Nephron (organoid): ENCODE measurements around the gene EIF5.

ENCODE experiments used
- H3K27ac Mint-ChIP-seq, 3 experiments: 2 replicates each; pipeline ENCODE4 v1.8.0; 2020; ENCODE audit warnings: mixed read lengths in 3 of 3, mild to moderate bottlenecking in 2 of 3, moderate library complexity in 1 of 3
- H3K27me3 Mint-ChIP-seq: 2 replicates; pipeline ENCODE4 v1.8.0; 2021; ENCODE audit warnings: low read depth, mild to moderate bottlenecking, moderate library complexity, mixed read lengths
- H3K36me3 Mint-ChIP-seq: 2 replicates; pipeline ENCODE4 v1.8.0; 2020; ENCODE audit warnings: low read depth, mixed read lengths
- H3K4me1 Mint-ChIP-seq: 2 replicates; pipeline ENCODE4 v1.8.0; 2020; ENCODE audit warnings: mixed read lengths
- H3K4me3 Mint-ChIP-seq, 3 experiments: 2 replicates each; pipeline ENCODE4 v1.8.0; 2020; ENCODE audit warnings: mild to moderate bottlenecking in 3 of 3, mixed read lengths in 3 of 3, moderate library complexity in 2 of 3
- H3K9me3 Mint-ChIP-seq: 2 replicates; pipeline ENCODE4 v1.8.0; 2020; ENCODE audit warnings: mixed read lengths
- TF ChIP-seq, protein P1 (sequence below), 3 experiments: fragments of 200-600 bp; sonication (generic); IDR thresholded peaks; one replicate each; pipeline ENCODE4 v1.5.0; 2021; ENCODE audit warnings: antibody characterized with exemption in 3 of 3; ENCODE audit not compliant: unreplicated experiment in 3 of 3

The EIF5 gene

DNA sequence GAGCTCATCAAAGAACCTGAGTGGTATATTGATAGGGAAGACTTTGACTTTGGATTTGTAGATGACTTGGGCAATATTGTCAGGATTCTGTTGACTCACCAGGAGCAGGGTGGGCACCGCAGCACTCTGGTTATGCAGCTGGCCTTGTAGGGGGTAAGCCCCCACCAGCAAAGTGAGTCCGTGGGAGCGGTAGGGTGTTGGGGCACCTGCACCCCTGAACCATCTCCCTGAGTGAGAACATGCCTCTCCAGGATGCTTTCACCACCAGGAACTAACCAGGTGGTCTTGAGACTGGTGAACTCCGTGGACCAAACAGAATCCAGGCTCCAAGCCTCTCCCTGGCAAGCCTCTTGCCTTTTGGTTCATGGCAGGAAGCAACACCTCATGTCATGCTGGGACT lies 44.0 kb upstream of the EIF5 start:
- Mint-ChIP-seq H3K27me3 (peaks cover 44% of the 10 kb centered on the region), H3K36me3 (no peaks in the 10 kb centered on the region), H3K4me1 (no peaks in the 10 kb centered on the region), H3K9me3 (no peaks in the 10 kb centered on the region), H3K4me3 (no peak overlapping the region), H3K27ac (no peak overlapping the region)
- TF ChIP-seq, protein P1, sequence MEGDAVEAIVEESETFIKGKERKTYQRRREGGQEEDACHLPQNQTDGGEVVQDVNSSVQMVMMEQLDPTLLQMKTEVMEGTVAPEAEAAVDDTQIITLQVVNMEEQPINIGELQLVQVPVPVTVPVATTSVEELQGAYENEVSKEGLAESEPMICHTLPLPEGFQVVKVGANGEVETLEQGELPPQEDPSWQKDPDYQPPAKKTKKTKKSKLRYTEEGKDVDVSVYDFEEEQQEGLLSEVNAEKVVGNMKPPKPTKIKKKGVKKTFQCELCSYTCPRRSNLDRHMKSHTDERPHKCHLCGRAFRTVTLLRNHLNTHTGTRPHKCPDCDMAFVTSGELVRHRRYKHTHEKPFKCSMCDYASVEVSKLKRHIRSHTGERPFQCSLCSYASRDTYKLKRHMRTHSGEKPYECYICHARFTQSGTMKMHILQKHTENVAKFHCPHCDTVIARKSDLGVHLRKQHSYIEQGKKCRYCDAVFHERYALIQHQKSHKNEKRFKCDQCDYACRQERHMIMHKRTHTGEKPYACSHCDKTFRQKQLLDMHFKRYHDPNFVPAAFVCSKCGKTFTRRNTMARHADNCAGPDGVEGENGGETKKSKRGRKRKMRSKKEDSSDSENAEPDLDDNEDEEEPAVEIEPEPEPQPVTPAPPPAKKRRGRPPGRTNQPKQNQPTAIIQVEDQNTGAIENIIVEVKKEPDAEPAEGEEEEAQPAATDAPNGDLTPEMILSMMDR (IDR thresholded peaks at IDR 0.05; ENCODE audit: unreplicated experiment in 3 of 3) = no peak

DNA sequence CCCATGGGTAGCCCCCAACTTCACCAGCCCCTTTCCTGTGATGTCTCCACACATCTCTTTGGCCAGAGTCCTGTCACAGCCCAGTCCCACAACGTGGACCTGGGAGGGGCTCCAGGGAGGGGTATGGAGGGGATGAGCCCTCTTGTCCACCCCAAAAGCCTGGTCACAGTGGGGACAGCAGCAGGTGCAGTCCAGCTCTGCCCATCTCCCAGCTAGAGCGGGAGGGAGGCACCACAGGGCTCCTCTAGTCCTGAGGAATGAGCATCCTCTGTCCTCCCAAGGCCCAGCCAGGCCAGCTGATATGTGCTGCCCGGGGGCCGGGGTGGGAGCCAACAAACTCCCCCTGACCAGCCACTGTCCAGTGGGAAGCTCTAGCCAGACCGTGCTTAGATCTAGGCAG lies 43.5 kb upstream of the EIF5 start:
- Mint-ChIP-seq H3K4me1 (no peaks in the 10 kb centered on the region), H3K36me3 (no peaks in the 10 kb centered on the region), H3K9me3 (no peaks in the 10 kb centered on the region), H3K27me3 (peaks cover 42% of the 10 kb centered on the region), H3K4me3 (no peak overlapping the region), H3K27ac (no peak overlapping the region)
- TF ChIP-seq, protein P1 (IDR thresholded peaks at IDR 0.05; ENCODE audit: unreplicated experiment in 3 of 3) = no peak

DNA sequence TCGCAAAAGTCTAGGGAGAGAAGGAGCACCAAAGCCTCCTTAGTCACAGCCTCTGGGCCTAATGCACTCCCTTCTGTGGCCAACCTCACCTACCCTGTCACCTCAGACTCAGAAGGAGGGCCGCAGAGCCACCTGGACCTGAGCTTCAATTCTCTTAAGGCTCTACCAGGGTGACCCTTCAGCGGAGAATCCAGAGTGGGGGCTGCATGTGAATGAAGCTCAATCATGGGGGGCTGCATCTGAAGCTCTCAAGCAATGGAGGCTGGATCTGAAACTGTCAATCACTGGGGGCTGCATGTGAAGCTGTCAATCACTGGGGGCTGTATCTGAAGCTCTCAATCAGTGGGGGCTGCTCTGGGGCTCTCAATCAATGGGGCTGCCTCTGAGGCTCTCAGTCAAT lies 43.1 kb upstream of the EIF5 start:
- TF ChIP-seq, protein P1 (IDR thresholded peaks at IDR 0.05; ENCODE audit: unreplicated experiment in 3 of 3) = no peak

DNA sequence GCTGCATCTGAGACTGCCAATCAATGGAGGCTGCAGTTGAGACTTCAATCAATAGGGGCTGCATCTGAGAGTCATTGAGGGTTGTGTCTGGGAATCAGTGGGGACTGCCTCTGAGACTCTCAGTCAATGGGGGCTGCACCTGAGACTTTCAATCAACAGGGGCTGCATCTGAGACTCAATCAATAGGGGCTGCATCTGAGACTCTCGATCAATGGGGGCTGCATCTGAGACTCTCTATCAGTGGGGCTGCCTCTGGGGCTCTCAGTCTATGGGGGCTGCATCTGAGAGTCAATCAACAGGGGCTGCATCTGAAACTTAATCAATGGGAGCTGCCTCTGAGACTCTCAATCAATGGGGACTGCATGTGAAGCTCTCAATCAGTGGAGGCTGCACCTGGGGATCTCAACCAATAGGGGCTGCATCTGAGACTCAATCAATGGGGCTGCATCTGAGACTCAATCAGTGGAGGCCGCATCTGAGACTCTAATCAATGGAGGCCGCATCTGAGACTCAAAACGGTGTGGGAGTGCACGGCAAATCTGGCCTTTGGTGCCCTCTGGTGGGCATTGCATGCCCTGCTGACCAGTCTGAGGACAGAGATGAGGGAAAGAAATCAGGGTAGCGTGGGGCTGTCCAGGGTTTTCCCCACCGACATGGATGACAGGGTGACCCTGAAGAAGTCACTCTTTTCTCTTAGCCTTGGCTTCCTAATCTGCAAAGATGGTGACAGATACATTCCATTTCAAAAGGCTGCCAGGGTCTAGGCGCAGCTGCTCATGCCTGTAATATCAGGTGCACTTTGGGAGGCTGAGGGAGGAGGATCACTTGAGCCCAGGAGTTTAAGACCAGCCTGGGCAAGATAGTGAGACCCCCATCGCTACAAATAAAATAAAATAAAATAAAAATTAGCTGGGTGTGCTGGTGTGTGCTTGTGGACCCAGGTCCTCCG lies 41.3 kb upstream of the EIF5 start:
- TF ChIP-seq, protein P1 (IDR thresholded peaks at IDR 0.05; ENCODE audit: unreplicated experiment in 3 of 3) = peak; percentile 83 to 87 (median 86)
- Mint-ChIP-seq H3K27me3 (peaks cover 31% of the 10 kb centered on the region), H3K36me3 (no peaks in the 10 kb centered on the region), H3K4me1 (no peaks in the 10 kb centered on the region), H3K4me3 (no peak overlapping the region), H3K27ac (peak overlapping the region in 1 of 3 experiments; percentile 8), H3K9me3 (no peaks in the 10 kb centered on the region)

More for the DNA sequence above, 43.1 kb upstream of the EIF5 start:
- Mint-ChIP-seq H3K4me3 (no peak overlapping the region), H3K36me3 (no peaks in the 10 kb centered on the region), H3K9me3 (no peaks in the 10 kb centered on the region), H3K27ac (no peak overlapping the region), H3K4me1 (no peaks in the 10 kb centered on the region), H3K27me3 (peaks cover 40% of the 10 kb centered on the region)

DNA sequence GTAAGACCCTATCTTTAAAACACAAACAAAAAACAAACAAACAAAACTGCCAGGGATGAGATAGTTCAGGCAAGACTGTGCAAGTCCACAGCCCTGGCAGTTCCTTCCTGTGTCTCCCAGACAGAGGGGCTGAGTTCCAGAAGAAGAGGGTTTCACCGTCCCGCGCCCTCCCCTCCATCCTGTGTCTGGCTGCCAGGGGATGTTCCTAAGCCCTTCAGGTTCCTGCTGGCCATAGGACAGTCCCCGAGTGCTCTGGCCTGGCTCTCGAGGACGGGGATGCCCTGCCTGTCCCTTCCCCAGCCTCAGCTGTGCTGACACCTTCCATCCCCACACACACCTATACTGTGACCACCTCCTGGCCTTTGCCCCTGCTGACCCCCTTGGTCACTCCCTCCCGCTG lies 40.6 kb upstream of the EIF5 start:
- Mint-ChIP-seq H3K27ac (no peak overlapping the region), H3K4me1 (no peaks in the 10 kb centered on the region), H3K4me3 (no peak overlapping the region), H3K27me3 (peaks cover 29% of the 10 kb centered on the region), H3K36me3 (no peaks in the 10 kb centered on the region), H3K9me3 (no peaks in the 10 kb centered on the region)
- TF ChIP-seq, protein P1 (IDR thresholded peaks at IDR 0.05; ENCODE audit: unreplicated experiment in 3 of 3) = no peak

DNA sequence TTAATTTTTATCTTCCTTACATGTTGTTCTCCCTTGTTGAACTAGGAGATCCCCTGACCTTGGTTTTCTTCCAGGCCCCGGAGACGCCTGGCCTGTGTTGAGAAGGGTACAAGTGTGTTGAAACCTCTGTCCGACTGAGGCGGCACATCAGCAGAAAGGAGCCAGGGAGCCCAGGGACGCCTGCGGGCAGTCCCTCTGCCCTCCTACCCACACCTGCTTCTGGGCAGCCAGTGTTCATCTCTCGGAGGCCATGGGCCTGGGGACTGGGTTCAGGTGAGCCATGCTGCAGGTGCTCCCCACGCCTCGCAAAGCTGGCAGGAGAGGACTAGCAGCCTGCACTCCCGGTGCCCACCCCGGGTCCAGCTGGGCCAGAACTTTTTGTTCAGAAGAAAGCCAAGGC lies 39.9 kb upstream of the EIF5 start:
- H3K36me3 Mint-ChIP-seq = no peaks in the 10 kb centered on the region
- H3K9me3 Mint-ChIP-seq = no peaks in the 10 kb centered on the region
- peaks cover 26% of the 10 kb centered on the region for H3K27me3 Mint-ChIP-seq

More for the DNA sequence above, 39.9 kb upstream of the EIF5 start:
- Mint-ChIP-seq H3K4me3 (no peak overlapping the region), H3K27ac (no peak overlapping the region), H3K4me1 (no peaks in the 10 kb centered on the region)
- TF ChIP-seq, protein P1 (IDR thresholded peaks at IDR 0.05; ENCODE audit: unreplicated experiment in 3 of 3) = no peak
